GM23338 (cell line): ENCODE results near the gene KCTD13. TPM values are rescaled to one million over a fixed set of nuclear protein-coding genes. Genes with fewer than 3 reads are reported as not detected.

Source experiments
- ATAC-seq: fragments of 200-7000 bp; cut with Tn5 transposase; 3 replicates; pipeline ENCODE4 v1.9.1; 2020
- DNase-seq: peaks from one replicate; pipeline ENCODE4 v3.0.0-alpha.2; 2015; ENCODE audit warnings: low spot score
- H2AFZ ChIP-seq: fragments of 200-600 bp; sonication (generic); 2 replicates; pipeline ENCODE4 v1.8.0; 2016; ENCODE audit warnings: antibody characterized with exemption, mild to moderate bottlenecking, moderate library complexity
- H3F3A ChIP-seq: fragments of 200-600 bp; sonication (generic); replicated peaks from 2 replicates; pipeline ENCODE4 v1.8.0; 2017; ENCODE audit warnings: antibody characterized with exemption, mixed run types, low read depth
- H3K27ac ChIP-seq: fragments of 200-600 bp; sonication (generic); 2 replicates; pipeline ENCODE4 v1.6.1; 2016; ENCODE audit warnings: low read depth
- H3K27me3 ChIP-seq: fragments of 200-600 bp; sonication (generic); 2 replicates; pipeline ENCODE4 v1.8.0; 2016; ENCODE audit warnings: mild to moderate bottlenecking, mixed run types, moderate library complexity; ENCODE audit not compliant: insufficient read depth
- H3K36me3 ChIP-seq: fragments of 200-600 bp; sonication (generic); 2 replicates; pipeline ENCODE4 v1.8.0; 2016; ENCODE audit warnings: mild to moderate bottlenecking; ENCODE audit not compliant: insufficient read depth
- H3K4me1 ChIP-seq: fragments of 200-600 bp; sonication (generic); 2 replicates; pipeline ENCODE4 v1.8.0; 2016; ENCODE audit warnings: mild to moderate bottlenecking, moderate library complexity; ENCODE audit not compliant: insufficient read depth
- H3K4me2 ChIP-seq: fragments of 200-600 bp; sonication (generic); 2 replicates; pipeline ENCODE4 v1.7.1; 2017; ENCODE audit warnings: mixed run types
- H3K4me3 ChIP-seq: fragments of 200-600 bp; sonication (generic); 2 replicates; pipeline ENCODE4 v1.6.1; 2016; ENCODE audit warnings: mixed run types
- H3K79me2 ChIP-seq: fragments of 200-600 bp; sonication (generic); replicated peaks from 2 replicates; pipeline ENCODE4 v1.8.0; 2017; ENCODE audit warnings: mild to moderate bottlenecking; ENCODE audit not compliant: insufficient read depth
- H3K9me2 ChIP-seq: fragments of 200-600 bp; sonication (generic); 2 replicates; pipeline ENCODE4 v1.8.0; 2017; ENCODE audit not compliant: insufficient read depth
- H4K20me1 ChIP-seq: fragments of 200-600 bp; sonication (generic); replicated peaks from 2 replicates; pipeline ENCODE4 v1.8.0; 2017; ENCODE audit warnings: mild to moderate bottlenecking; ENCODE audit not compliant: insufficient read depth
- H3K27ac Mint-ChIP-seq: 2 replicates; pipeline ENCODE4 v1.8.0; 2020; ENCODE audit warnings: inconsistent platforms, mild to moderate bottlenecking, moderate library complexity, mixed read lengths
- H3K27me3 Mint-ChIP-seq: 3 replicates; pipeline ENCODE4 v1.8.0; 2022; ENCODE audit warnings: low read depth, mild to moderate bottlenecking, moderate library complexity, mixed read lengths, inconsistent platforms; ENCODE audit not compliant: insufficient read depth, poor library complexity
- H3K36me3 Mint-ChIP-seq: 3 replicates; pipeline ENCODE4 v1.8.0; 2021; ENCODE audit warnings: low read depth, mild to moderate bottlenecking, inconsistent platforms, moderate library complexity, mixed read lengths
- H3K4me1 Mint-ChIP-seq: 3 replicates; pipeline ENCODE4 v1.8.0; 2020; ENCODE audit warnings: mild to moderate bottlenecking, inconsistent platforms, mixed read lengths
- H3K4me3 Mint-ChIP-seq: 3 replicates; pipeline ENCODE4 v1.8.0; 2021; ENCODE audit warnings: moderate library complexity, mild to moderate bottlenecking, inconsistent platforms, mixed read lengths
- H3K9me3 Mint-ChIP-seq: 3 replicates; pipeline ENCODE4 v1.8.0; 2020; ENCODE audit warnings: moderate library complexity, mild to moderate bottlenecking, inconsistent platforms, mixed read lengths
- CREB1 ChIP-seq: fragments of 250-450 bp; sonication (Bioruptor Pico); IDR thresholded peaks from 2 replicates; pipeline ENCODE4 v1.5.0; 2020; ENCODE audit warnings: low read depth, mild to moderate bottlenecking, moderate library complexity
- CTCF ChIP-seq, 2 experiments: fragments of 200-600 bp in 1 of 2; sonication (generic) in 1 of 2; conservative IDR thresholded peaks; 2 replicates each; pipeline versions ENCODE4 v1.5.1 to v1.6.1; 2016 to 2017; ENCODE audit warnings: antibody characterized with exemption in 2 of 2, low read depth in 2 of 2, mild to moderate bottlenecking in 2 of 2, moderate library complexity in 1 of 2
- ETS1 ChIP-seq: IDR thresholded peaks from 2 replicates; pipeline ENCODE4 v1.6.1; 2016; ENCODE audit warnings: antibody characterized with exemption
- EZH2 ChIP-seq: fragments of 200-600 bp; sonication (generic); IDR thresholded peaks from one replicate; pipeline ENCODE4 v1.8.0; 2017; ENCODE audit warnings: antibody characterized with exemption, mild to moderate bottlenecking, low read depth; ENCODE audit not compliant: unreplicated experiment
- JUNB ChIP-seq: IDR thresholded peaks from one replicate; pipeline ENCODE4 v1.6.1; 2016; ENCODE audit warnings: antibody characterized with exemption; ENCODE audit not compliant: unreplicated experiment
- POLR2AphosphoS5 ChIP-seq: IDR thresholded peaks from 2 replicates; pipeline ENCODE4 v1.6.1; 2016; ENCODE audit warnings: antibody characterized with exemption, low read depth
- REST ChIP-seq: IDR thresholded peaks from one replicate; pipeline ENCODE4 v1.6.1; 2018; ENCODE audit warnings: antibody characterized with exemption; ENCODE audit not compliant: unreplicated experiment
- ZNF114 ChIP-seq: fragments of 250-450 bp; sonication (Bioruptor Pico); IDR thresholded peaks from 2 replicates; pipeline ENCODE4 v1.5.0; 2020; ENCODE audit warnings: mild to moderate bottlenecking, moderate library complexity
- ZNF331 ChIP-seq: fragments of 250-450 bp; sonication (Bioruptor Pico); IDR thresholded peaks from 2 replicates; pipeline ENCODE4 v1.5.0; 2020; ENCODE audit warnings: low read depth, mild to moderate bottlenecking, moderate library complexity
- polyA plus RNA-seq: library from polyadenylated mRNA; unstranded; fragments of >200 nt; fragmentation: Nextera tagmentation; extraction: Ambion mirVana; gene quantifications from 2 replicates; pipeline ENCODE4 v1.2.1, GENCODE V29; 2016
- total RNA-seq: library from RNA; depleted of rRNA; stranded (reverse); fragments of >200 nt; shearing (Covaris generic); gene quantifications from 2 replicates; pipeline ENCODE4 v1.2.3, GENCODE V29; 2014

Gene KCTD13
- total and polyA plus RNA-seq, 2 experiments from 2014 or later: 10.1 to 12.2 TPM

GRCh38 chr16:29916979-29917378 is 9.0 kb downstream of the KCTD13 start:
- Histone ChIP-seq H3K79me2 (no peaks in the 10 kb centered on the region), H3K4me2 (no peak overlapping the region), H3K4me1 (peaks cover 3% of the 10 kb centered on the region; the same call in 1 of the 2 replicates), H3K36me3 (peaks cover 3% of the 10 kb centered on the region; the same call in 1 of the 2 replicates), H3K27me3 (no peaks in the 10 kb centered on the region), H3F3A (no peaks in the 10 kb centered on the region), H4K20me1 (no peaks in the 10 kb centered on the region; the same call in none of the 2 replicates), H3K4me3 (no peak overlapping the region), H2AFZ (no peak overlapping the region), H3K9me2 (no peaks in the 10 kb centered on the region), H3K27ac (no peak overlapping the region)
- H3K9me3 Mint-ChIP-seq: no peaks in the 10 kb centered on the region
- no peak for TF ChIP-seq POLR2AphosphoS5
- TF ChIP-seq CTCF (conservative IDR thresholded peaks at IDR 0.05; ENCODE audit: low read depth in 2 of 2): 0 out of 4 replicates have a peak, but pooled peaks of 1 of the 2 experiments have one; percentile 12
- DNase-seq (no peak), ATAC-seq (no peak; the same call in 1 of the 3 replicates)
- no peak overlapping the region for H3K27ac Mint-ChIP-seq
- peaks cover 11% of the 10 kb centered on the region for H3K27me3 Mint-ChIP-seq
- H3K4me3 Mint-ChIP-seq: no peak overlapping the region
- H3K4me1 Mint-ChIP-seq: peaks cover 4% of the 10 kb centered on the region
- peaks cover 9% of the 10 kb centered on the region for H3K36me3 Mint-ChIP-seq

GRCh38 chr16:29915590-29916247 is 10.3 kb downstream of the KCTD13 start:
- H3K27me3 Mint-ChIP-seq: peaks cover 9% of the 10 kb centered on the region
- H3K27ac Mint-ChIP-seq: no peak overlapping the region
- no peaks in the 10 kb centered on the region for H3K9me2 ChIP-seq
- H3K27me3 ChIP-seq: no peaks in the 10 kb centered on the region
- H3K36me3 Mint-ChIP-seq: peaks cover 3% of the 10 kb centered on the region
- H4K20me1 ChIP-seq: no peaks in the 10 kb centered on the region; the same call in 1 of the 2 replicates
- TF ChIP-seq CREB1 (no peak), ETS1 (no peak), JUNB (no peak), ZNF114 (CRISPR knock-in tag) (no peak), EZH2 (no peak), ZNF331 (CRISPR knock-in tag) (no peak), REST (no peak), CTCF (conservative IDR thresholded peaks at IDR 0.05; ENCODE audit: low read depth in 2 of 2) (no peak)
- H3K4me3 Mint-ChIP-seq: no peak overlapping the region
- peaks cover 4% of the 10 kb centered on the region for H3K4me1 Mint-ChIP-seq
- H3F3A ChIP-seq: no peaks in the 10 kb centered on the region
- ATAC-seq (no peak), DNase-seq (no peak)
- peaks cover 3% of the 10 kb centered on the region; the same call in 1 of the 2 replicates for H3K36me3 ChIP-seq
- H3K4me1 ChIP-seq: peaks cover 6% of the 10 kb centered on the region; the same call in 1 of the 2 replicates
- H3K4me2 ChIP-seq: no peak overlapping the region
- no peaks in the 10 kb centered on the region for H3K9me3 Mint-ChIP-seq
- H3K4me3 ChIP-seq: no peak overlapping the region
- no peak overlapping the region for H3K27ac ChIP-seq
- H2AFZ ChIP-seq: no peak overlapping the region
- no peaks in the 10 kb centered on the region for H3K79me2 ChIP-seq
